ENCODE data around the gene MZF1. TPM values are rescaled to one million over a fixed set of nuclear protein-coding genes. Genes with fewer than 3 reads are reported as not detected.
A peak's percentile ranks its signal among the peaks of the same experiment; 100 is the strongest.

MZF1 gene
- total RNA-seq, 1 experiment from 2014 or later: 33.0 TPM

DNA sequence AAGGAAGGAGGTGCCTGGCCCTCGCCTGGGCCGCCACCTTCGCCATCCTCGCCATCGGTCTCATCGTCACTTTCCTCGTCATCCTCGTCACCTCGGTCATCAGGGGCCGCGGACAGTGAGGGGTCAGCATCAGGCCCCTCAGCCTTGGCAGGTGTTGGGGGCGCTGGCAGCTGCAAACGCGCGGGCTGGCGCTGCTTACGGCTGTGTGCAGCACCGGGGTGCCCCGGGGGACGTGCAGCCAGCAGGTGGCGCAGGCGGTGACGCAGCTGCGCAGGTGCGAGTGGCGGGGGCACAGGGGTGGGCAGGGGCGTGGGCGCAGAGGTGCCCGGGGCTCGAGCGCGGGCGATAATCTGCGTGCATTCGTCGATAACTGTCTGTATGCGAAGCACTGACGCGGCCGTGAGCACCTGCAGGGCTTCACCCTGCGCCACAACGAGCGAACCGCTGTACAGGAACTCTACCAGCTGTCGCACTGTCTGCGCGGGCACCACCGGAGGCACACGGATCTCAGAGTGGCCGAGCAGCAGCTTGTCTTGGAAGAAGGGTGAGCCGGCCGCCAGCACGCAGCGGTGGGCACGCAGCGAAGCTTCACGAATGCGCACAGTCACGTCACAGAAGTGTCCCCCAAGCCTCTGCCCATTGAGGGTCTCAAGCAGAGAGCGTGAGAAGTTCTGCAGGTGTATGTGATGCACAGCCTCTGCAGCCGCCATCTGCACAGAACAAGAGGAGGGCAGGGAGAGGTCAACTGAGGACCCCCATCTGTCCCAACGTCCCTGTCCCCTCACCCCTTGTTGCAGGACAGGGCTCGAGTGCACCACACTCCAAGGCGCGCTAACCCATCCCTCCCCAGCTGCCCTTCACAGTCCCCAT, 55.9 kb downstream of the MZF1 start:
- Histone ChIP-seq H3K4me1 (ENCODE audit: control insufficient read depth in 1 of 2, insufficient read depth in 2 of 2, low read length in 2 of 2) (peaks cover 18 to 47% of the 10 kb centered on the region in 2 experiments), H3K9me2 (ENCODE audit: insufficient read depth) (no peaks in the 10 kb centered on the region), H3K79me2 (ENCODE audit: insufficient read depth, low read length) (peaks cover 51% of the 10 kb centered on the region), H3K9me3 (ENCODE audit: control insufficient read depth in 1 of 2, insufficient read depth in 1 of 2, low read depth in 1 of 2, low read length in 2 of 2) (no peaks in the 10 kb centered on the region), H3K4me2 (ENCODE audit: low read length) (0 out of 2 replicates have a peak overlapping the region, but pooled peaks have one; percentile 9), H3K27ac (ENCODE audit: low read depth, low read length) (peak overlapping the region; percentile 20; the same call in 1 of the 2 replicates), H3K4me3 (replicated peaks in 1 of 2; ENCODE audit: low read depth in 1 of 2, low read length in 2 of 2) (no peak overlapping the region), H3K36me3 (ENCODE audit: control insufficient read depth in 1 of 2, insufficient read depth in 2 of 2, low read length in 2 of 2) (peaks cover 2 to 17% of the 10 kb centered on the region in 2 experiments; a peak in 2 of 4 replicates), H3K9ac (ENCODE audit: low read length) (no peak overlapping the region), H2AFZ (ENCODE audit: low read depth, low read length, poor library complexity, severe bottlenecking) (no peak overlapping the region), H4K20me1 (ENCODE audit: insufficient read depth) (no peaks in the 10 kb centered on the region), H3K27me3 (ENCODE audit: insufficient read depth, low read length) (no peaks in the 10 kb centered on the region)
- TF ChIP-seq POLR2A (IDR thresholded peaks at IDR 0.05; ENCODE audit: borderline replicate concordance, extremely low read depth, insufficient read depth, insufficient read length) (no peak), POLR2AphosphoS5 (IDR thresholded peaks at IDR 0.05; ENCODE audit: low read depth, low read length) (peak; percentile 18; the same call in 1 of the 2 replicates), EGR1 (IDR thresholded peaks at IDR 0.05; ENCODE audit: low read depth) (no peak)
- TF ChIP-seq, protein P1, sequence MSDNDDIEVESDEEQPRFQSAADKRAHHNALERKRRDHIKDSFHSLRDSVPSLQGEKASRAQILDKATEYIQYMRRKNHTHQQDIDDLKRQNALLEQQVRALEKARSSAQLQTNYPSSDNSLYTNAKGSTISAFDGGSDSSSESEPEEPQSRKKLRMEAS (IDR thresholded peaks at IDR 0.05): no peak
- TF ChIP-seq, protein P2, sequence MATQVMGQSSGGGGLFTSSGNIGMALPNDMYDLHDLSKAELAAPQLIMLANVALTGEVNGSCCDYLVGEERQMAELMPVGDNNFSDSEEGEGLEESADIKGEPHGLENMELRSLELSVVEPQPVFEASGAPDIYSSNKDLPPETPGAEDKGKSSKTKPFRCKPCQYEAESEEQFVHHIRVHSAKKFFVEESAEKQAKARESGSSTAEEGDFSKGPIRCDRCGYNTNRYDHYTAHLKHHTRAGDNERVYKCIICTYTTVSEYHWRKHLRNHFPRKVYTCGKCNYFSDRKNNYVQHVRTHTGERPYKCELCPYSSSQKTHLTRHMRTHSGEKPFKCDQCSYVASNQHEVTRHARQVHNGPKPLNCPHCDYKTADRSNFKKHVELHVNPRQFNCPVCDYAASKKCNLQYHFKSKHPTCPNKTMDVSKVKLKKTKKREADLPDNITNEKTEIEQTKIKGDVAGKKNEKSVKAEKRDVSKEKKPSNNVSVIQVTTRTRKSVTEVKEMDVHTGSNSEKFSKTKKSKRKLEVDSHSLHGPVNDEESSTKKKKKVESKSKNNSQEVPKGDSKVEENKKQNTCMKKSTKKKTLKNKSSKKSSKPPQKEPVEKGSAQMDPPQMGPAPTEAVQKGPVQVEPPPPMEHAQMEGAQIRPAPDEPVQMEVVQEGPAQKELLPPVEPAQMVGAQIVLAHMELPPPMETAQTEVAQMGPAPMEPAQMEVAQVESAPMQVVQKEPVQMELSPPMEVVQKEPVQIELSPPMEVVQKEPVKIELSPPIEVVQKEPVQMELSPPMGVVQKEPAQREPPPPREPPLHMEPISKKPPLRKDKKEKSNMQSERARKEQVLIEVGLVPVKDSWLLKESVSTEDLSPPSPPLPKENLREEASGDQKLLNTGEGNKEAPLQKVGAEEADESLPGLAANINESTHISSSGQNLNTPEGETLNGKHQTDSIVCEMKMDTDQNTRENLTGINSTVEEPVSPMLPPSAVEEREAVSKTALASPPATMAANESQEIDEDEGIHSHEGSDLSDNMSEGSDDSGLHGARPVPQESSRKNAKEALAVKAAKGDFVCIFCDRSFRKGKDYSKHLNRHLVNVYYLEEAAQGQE (IDR thresholded peaks at IDR 0.05; ENCODE audit: low read depth): no peak
- TF ChIP-seq, protein P3, sequence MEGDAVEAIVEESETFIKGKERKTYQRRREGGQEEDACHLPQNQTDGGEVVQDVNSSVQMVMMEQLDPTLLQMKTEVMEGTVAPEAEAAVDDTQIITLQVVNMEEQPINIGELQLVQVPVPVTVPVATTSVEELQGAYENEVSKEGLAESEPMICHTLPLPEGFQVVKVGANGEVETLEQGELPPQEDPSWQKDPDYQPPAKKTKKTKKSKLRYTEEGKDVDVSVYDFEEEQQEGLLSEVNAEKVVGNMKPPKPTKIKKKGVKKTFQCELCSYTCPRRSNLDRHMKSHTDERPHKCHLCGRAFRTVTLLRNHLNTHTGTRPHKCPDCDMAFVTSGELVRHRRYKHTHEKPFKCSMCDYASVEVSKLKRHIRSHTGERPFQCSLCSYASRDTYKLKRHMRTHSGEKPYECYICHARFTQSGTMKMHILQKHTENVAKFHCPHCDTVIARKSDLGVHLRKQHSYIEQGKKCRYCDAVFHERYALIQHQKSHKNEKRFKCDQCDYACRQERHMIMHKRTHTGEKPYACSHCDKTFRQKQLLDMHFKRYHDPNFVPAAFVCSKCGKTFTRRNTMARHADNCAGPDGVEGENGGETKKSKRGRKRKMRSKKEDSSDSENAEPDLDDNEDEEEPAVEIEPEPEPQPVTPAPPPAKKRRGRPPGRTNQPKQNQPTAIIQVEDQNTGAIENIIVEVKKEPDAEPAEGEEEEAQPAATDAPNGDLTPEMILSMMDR (IDR thresholded peaks at IDR 0.05 in 2 of 3, conservative IDR thresholded peaks at IDR 0.05 in 1 of 3; ENCODE audit: borderline replicate concordance in 1 of 3, insufficient read depth in 1 of 3, low read depth in 2 of 3, low read length in 2 of 3): peak in 2 of 3 experiments; percentile 29 to 41; a peak in 3 of 6 replicates
- TF ChIP-seq, protein P4, sequence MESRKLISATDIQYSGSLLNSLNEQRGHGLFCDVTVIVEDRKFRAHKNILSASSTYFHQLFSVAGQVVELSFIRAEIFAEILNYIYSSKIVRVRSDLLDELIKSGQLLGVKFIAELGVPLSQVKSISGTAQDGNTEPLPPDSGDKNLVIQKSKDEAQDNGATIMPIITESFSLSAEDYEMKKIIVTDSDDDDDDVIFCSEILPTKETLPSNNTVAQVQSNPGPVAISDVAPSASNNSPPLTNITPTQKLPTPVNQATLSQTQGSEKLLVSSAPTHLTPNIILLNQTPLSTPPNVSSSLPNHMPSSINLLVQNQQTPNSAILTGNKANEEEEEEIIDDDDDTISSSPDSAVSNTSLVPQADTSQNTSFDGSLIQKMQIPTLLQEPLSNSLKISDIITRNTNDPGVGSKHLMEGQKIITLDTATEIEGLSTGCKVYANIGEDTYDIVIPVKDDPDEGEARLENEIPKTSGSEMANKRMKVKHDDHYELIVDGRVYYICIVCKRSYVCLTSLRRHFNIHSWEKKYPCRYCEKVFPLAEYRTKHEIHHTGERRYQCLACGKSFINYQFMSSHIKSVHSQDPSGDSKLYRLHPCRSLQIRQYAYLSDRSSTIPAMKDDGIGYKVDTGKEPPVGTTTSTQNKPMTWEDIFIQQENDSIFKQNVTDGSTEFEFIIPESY (IDR thresholded peaks at IDR 0.05; ENCODE audit: extremely low read depth, insufficient replicate concordance, low read length): no peak
- BruUV-seq (replicated peaks): no TSS peak
- RAD21 ChIA-PET (ENCODE audit: low non-redundant PET in 1 of 2, low total read pairs in 2 of 2, uncharacterized antibody in 2 of 2, unreplicated experiment in 2 of 2): no interaction called here
- ATAC-seq: no peak
- CTCF ChIA-PET: interaction anchor here (1.1 kb wide), 1 partner anchor 31 kb away, joined by 3 read pairs; no protein-coding TSS in a partner anchor
- DNase-seq (ENCODE audit: low read depth, low spot score): no peak
- POLR2A ChIA-PET: no interaction called here
- intact Hi-C loops (cut with micrococcal nuclease): loop anchor here (5.0 kb wide), 2 partner anchors 190 to 300 kb away; partner anchors contain the start of gene ZSCAN22

Measured in HCT116 (cell line).